H9 (cell line): ENCODE data around the gene NHLRC4. TPM values are rescaled to one million over a fixed set of nuclear protein-coding genes. Genes with fewer than 3 reads are reported as not detected.

Experiments used
- DNase-seq: peaks from one replicate; pipeline ENCODE4 v3.0.0-alpha.2; 2017
- H2AFZ ChIP-seq: one replicate; pipeline ENCODE4 v1.6.1; 2013; ENCODE audit warnings: mild to moderate bottlenecking, low read length, control low read depth, moderate library complexity
- H2AK5ac ChIP-seq: 2 replicates; pipeline ENCODE4 v1.6.1; 2013; ENCODE audit warnings: low read length, control low read depth, mixed read lengths; ENCODE audit not compliant: insufficient read length
- H2BK120ac ChIP-seq: one replicate; pipeline ENCODE4 v1.6.1; 2013; ENCODE audit warnings: low read depth, mild to moderate bottlenecking, low read length, control low read depth, inconsistent platforms; ENCODE audit not compliant: poor library complexity, severe bottlenecking
- H2BK12ac ChIP-seq: 2 replicates; pipeline ENCODE4 v1.6.1; 2013; ENCODE audit warnings: low read length, control low read depth, mixed read lengths, low read depth; ENCODE audit not compliant: insufficient read length
- H2BK15ac ChIP-seq: 2 replicates; pipeline ENCODE4 v1.6.1; 2013; ENCODE audit warnings: low read depth, low read length, control low read depth
- H2BK20ac ChIP-seq: one replicate; pipeline ENCODE4 v1.6.1; 2013; ENCODE audit warnings: low read depth, mild to moderate bottlenecking, low read length, control low read depth, inconsistent platforms; ENCODE audit not compliant: poor library complexity, severe bottlenecking
- H2BK5ac ChIP-seq: 2 replicates; pipeline ENCODE4 v1.6.1; 2013; ENCODE audit warnings: low read length, control low read depth, mixed read lengths; ENCODE audit not compliant: insufficient read length
- H3K14ac ChIP-seq: 2 replicates; pipeline ENCODE4 v1.6.1; 2013; ENCODE audit warnings: low read length, control low read depth; ENCODE audit not compliant: insufficient read depth
- H3K18ac ChIP-seq: 2 replicates; pipeline ENCODE4 v1.6.1; 2013; ENCODE audit warnings: low read depth, mild to moderate bottlenecking, mixed read lengths, low read length, control low read depth; ENCODE audit not compliant: insufficient read length
- H3K23ac ChIP-seq: 2 replicates; pipeline ENCODE4 v1.6.1; 2013; ENCODE audit warnings: low read length, control low read depth, mixed read lengths, low read depth; ENCODE audit not compliant: insufficient read length
- H3K23me2 ChIP-seq: 2 replicates; pipeline ENCODE4 v1.6.1; 2013; ENCODE audit warnings: low read depth, mild to moderate bottlenecking, mixed read lengths, low read length, control low read depth; ENCODE audit not compliant: insufficient read length, poor library complexity, severe bottlenecking
- H3K27ac ChIP-seq: 2 replicates; pipeline ENCODE4 v1.5.1; 2013; ENCODE audit warnings: low read length, control low read depth, mixed read lengths, low read depth; ENCODE audit not compliant: insufficient read length
- H3K27me3 ChIP-seq: 2 replicates; pipeline ENCODE4 v1.6.1; 2013; ENCODE audit warnings: low read length, control low read depth, inconsistent platforms; ENCODE audit not compliant: insufficient read depth
- H3K4ac ChIP-seq: 2 replicates; pipeline ENCODE4 v1.6.1; 2013; ENCODE audit warnings: low read depth, mild to moderate bottlenecking, control low read depth, inconsistent platforms, low read length, moderate library complexity
- H3K4me1 ChIP-seq: 2 replicates; pipeline ENCODE4 v1.6.1; 2013; ENCODE audit warnings: low read length, control low read depth, inconsistent platforms; ENCODE audit not compliant: insufficient read depth
- H3K4me2 ChIP-seq: 2 replicates; pipeline ENCODE4 v1.6.1; 2013; ENCODE audit warnings: low read length, control low read depth, mixed read lengths; ENCODE audit not compliant: insufficient read length, insufficient read depth
- H3K56ac ChIP-seq: 2 replicates; pipeline ENCODE4 v1.6.1; 2013; ENCODE audit warnings: low read depth, mild to moderate bottlenecking, mixed read lengths, low read length, control low read depth; ENCODE audit not compliant: insufficient read length
- H3K79me1 ChIP-seq: 2 replicates; pipeline ENCODE4 v1.6.1; 2013; ENCODE audit warnings: low read depth, mild to moderate bottlenecking, moderate library complexity, low read length, control low read depth, inconsistent platforms; ENCODE audit not compliant: insufficient read depth, poor library complexity, severe bottlenecking
- H3K79me2 ChIP-seq: 2 replicates; pipeline ENCODE4 v1.6.1; 2013; ENCODE audit warnings: low read length, control low read depth, inconsistent platforms; ENCODE audit not compliant: insufficient read depth
- H3K9ac ChIP-seq: 2 replicates; pipeline ENCODE4 v1.6.1; 2013; ENCODE audit warnings: low read length, control low read depth, mixed read lengths; ENCODE audit not compliant: insufficient read length; ENCODE audit errors: extremely low read depth
- H3K9me3 ChIP-seq: one replicate; pipeline ENCODE4 v1.6.1; 2013; ENCODE audit warnings: low read depth, low read length, inconsistent platforms; ENCODE audit not compliant: control insufficient read depth
- H3T11ph ChIP-seq: one replicate; pipeline ENCODE4 v1.6.1; 2013; ENCODE audit warnings: mild to moderate bottlenecking, low read length, control low read depth, inconsistent platforms
- H4K20me1 ChIP-seq: one replicate; pipeline ENCODE4 v1.6.1; 2013; ENCODE audit not compliant: control insufficient read depth, insufficient read length, insufficient read depth
- H4K5ac ChIP-seq: 2 replicates; pipeline ENCODE4 v1.6.1; 2013; ENCODE audit warnings: low read depth, mild to moderate bottlenecking, mixed read lengths, low read length, control low read depth; ENCODE audit not compliant: insufficient read length
- H4K8ac ChIP-seq: replicated peaks from 2 replicates; pipeline ENCODE4 v1.6.1; 2013; ENCODE audit warnings: low read length, control low read depth, mixed read lengths, low read depth; ENCODE audit not compliant: insufficient read length
- H4K91ac ChIP-seq: 2 replicates; pipeline ENCODE4 v1.6.1; 2013; ENCODE audit warnings: low read depth, mild to moderate bottlenecking, moderate library complexity, mixed read lengths, low read length, control low read depth; ENCODE audit not compliant: insufficient read length
- H3K27ac Mint-ChIP-seq, 3 experiments: 2 replicates in 2 of 3; 3 replicates in 1 of 3; pipeline ENCODE4 v1.8.0; 2020 to 2021; ENCODE audit warnings: mixed read lengths in 3 of 3, mild to moderate bottlenecking in 1 of 3, moderate library complexity in 1 of 3
- H3K27me3 Mint-ChIP-seq: 2 replicates; pipeline ENCODE4 v1.8.0; 2021; ENCODE audit warnings: low read depth, mild to moderate bottlenecking, moderate library complexity, mixed read lengths
- H3K36me3 Mint-ChIP-seq, 3 experiments: 2 replicates in 2 of 3; 3 replicates in 1 of 3; pipeline ENCODE4 v1.8.0; 2020 to 2021; ENCODE audit warnings: low read depth in 3 of 3, mixed read lengths in 3 of 3; ENCODE audit not compliant: insufficient read depth in 1 of 3
- H3K4me1 Mint-ChIP-seq, 2 experiments: 2 replicates each; pipeline ENCODE4 v1.8.0; 2020; ENCODE audit warnings: mixed read lengths in 2 of 2
- H3K4me3 Mint-ChIP-seq, 2 experiments: 2 replicates in 1 of 2; 3 replicates in 1 of 2; pipeline ENCODE4 v1.8.0; 2020 to 2021; ENCODE audit warnings: mild to moderate bottlenecking in 2 of 2, mixed read lengths in 2 of 2, moderate library complexity in 1 of 2
- H3K9me3 Mint-ChIP-seq, 2 experiments: 2 replicates in 1 of 2; 3 replicates in 1 of 2; pipeline ENCODE4 v1.8.0; 2020; ENCODE audit warnings: mild to moderate bottlenecking in 2 of 2, mixed read lengths in 2 of 2, moderate library complexity in 1 of 2
- WGBS: extraction: QIAGEN DNeasy Blood & Tissue Kit; methylation state at CpG from one replicate; pipeline ENCODE4 v1.1.7; 2013; ENCODE audit warnings: missing lambda C conversion rate, low lambda C conversion rate, mixed read lengths; ENCODE audit not compliant: insufficient read length; ENCODE audit errors: extremely low coverage; 5-methylcytosine and 5-hydroxymethylcytosine counted together
- total RNA-seq: library from RNA; stranded (reverse); gene quantifications from 2 replicates; pipeline ENCODE4 v1.2.1, GENCODE V29; 2021
- TF ChIP-seq, protein P1 (sequence below): fragments of 200-600 bp; sonication (generic); conservative IDR thresholded peaks from 3 replicates; pipeline ENCODE4 v1.8.0; 2021; ENCODE audit warnings: antibody characterized with exemption, mild to moderate bottlenecking

Gene NHLRC4
- total RNA-seq, 1 experiment from 2014 or later = 0.42 TPM

- WGBS = no CpG with 5 or more reads among the region's 55 CpGs
- H3K4ac ChIP-seq = no peak overlapping the region
- no peak overlapping the region for H3K56ac ChIP-seq
- Mint-ChIP-seq H3K36me3 (peaks cover 0 to 12% (median 12%) of the 10 kb centered on the region in 3 experiments; a peak in 3 of 7 replicates), H3K27me3 (no peaks in the 10 kb centered on the region), H3K27ac (no peak overlapping the region), H3K4me1 (peaks cover 18% of the 10 kb centered on the region in 2 experiments), H3K4me3 (peak overlapping the region; percentile 79 to 88), H3K9me3 (no peaks in the 10 kb centered on the region)
- H4K91ac ChIP-seq = no peak overlapping the region
- H3K4me2 ChIP-seq = peak overlapping the region; percentile 75
- no peaks in the 10 kb centered on the region for H3K27me3 ChIP-seq
- no peak overlapping the region for H4K8ac ChIP-seq
- H3K9ac ChIP-seq = peak overlapping the region; percentile 55
- H2BK20ac ChIP-seq = no peak overlapping the region
- H3K14ac ChIP-seq = 0 out of 2 replicates have a peak overlapping the region, but pooled peaks have one; percentile 68
- no peaks in the 10 kb centered on the region; the same call in 1 of the 2 replicates for H3K4me1 ChIP-seq
- H3K23ac ChIP-seq = no peak overlapping the region
- no peak overlapping the region for H2BK15ac ChIP-seq
- no peaks in the 10 kb centered on the region for H3K9me3 ChIP-seq
- peaks cover 22% of the 10 kb centered on the region; the same call in 1 of the 2 replicates for H3K79me2 ChIP-seq
- no peak for DNase-seq
- H2AFZ ChIP-seq = no peak overlapping the region
- H3K27ac ChIP-seq = no peak overlapping the region
- H4K5ac ChIP-seq = no peak overlapping the region
- H2BK5ac ChIP-seq = no peak overlapping the region
- no peak overlapping the region for H2BK12ac ChIP-seq
- TF ChIP-seq, protein P1, sequence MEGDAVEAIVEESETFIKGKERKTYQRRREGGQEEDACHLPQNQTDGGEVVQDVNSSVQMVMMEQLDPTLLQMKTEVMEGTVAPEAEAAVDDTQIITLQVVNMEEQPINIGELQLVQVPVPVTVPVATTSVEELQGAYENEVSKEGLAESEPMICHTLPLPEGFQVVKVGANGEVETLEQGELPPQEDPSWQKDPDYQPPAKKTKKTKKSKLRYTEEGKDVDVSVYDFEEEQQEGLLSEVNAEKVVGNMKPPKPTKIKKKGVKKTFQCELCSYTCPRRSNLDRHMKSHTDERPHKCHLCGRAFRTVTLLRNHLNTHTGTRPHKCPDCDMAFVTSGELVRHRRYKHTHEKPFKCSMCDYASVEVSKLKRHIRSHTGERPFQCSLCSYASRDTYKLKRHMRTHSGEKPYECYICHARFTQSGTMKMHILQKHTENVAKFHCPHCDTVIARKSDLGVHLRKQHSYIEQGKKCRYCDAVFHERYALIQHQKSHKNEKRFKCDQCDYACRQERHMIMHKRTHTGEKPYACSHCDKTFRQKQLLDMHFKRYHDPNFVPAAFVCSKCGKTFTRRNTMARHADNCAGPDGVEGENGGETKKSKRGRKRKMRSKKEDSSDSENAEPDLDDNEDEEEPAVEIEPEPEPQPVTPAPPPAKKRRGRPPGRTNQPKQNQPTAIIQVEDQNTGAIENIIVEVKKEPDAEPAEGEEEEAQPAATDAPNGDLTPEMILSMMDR = no peak
- H3K18ac ChIP-seq = peak overlapping the region; percentile 12
- H4K20me1 ChIP-seq = peaks cover 6% of the 10 kb centered on the region
- H3K79me1 ChIP-seq = no peaks in the 10 kb centered on the region
- no peak overlapping the region for H2BK120ac ChIP-seq
- H2AK5ac ChIP-seq = no peak overlapping the region
- H3T11ph ChIP-seq = no peak overlapping the region
- peaks cover 13% of the 10 kb centered on the region for H3K23me2 ChIP-seq
Measured at GRCh38 chr16:528111-529011, 38.4 kb upstream of the NHLRC4 start.
